Ectodermal cell (in vitro differentiated cells): ENCODE data around the gene SLC4A5.

ENCODE experiments used
- H3K27ac ChIP-seq: 2 replicates; pipeline ENCODE4 v1.7.0; 2013; ENCODE audit warnings: mild to moderate bottlenecking, low read depth, low read length; ENCODE audit not compliant: insufficient read depth, poor library complexity, severe bottlenecking
- H3K27me3 ChIP-seq: 2 replicates; pipeline ENCODE4 v1.7.0; 2013; ENCODE audit warnings: mild to moderate bottlenecking, low read length; ENCODE audit not compliant: insufficient read depth, control insufficient read depth, poor library complexity, severe bottlenecking
- H3K36me3 ChIP-seq: one replicate; pipeline ENCODE4 v1.7.0; 2013; ENCODE audit warnings: low read length; ENCODE audit not compliant: control insufficient read depth, insufficient read depth
- H3K4me1 ChIP-seq: one replicate; pipeline ENCODE4 v1.7.0; 2013; ENCODE audit warnings: low read length; ENCODE audit not compliant: control insufficient read depth, insufficient read depth
- H3K4me3 ChIP-seq: 2 replicates; pipeline ENCODE4 v1.7.0; 2013; ENCODE audit warnings: low read depth, low read length, control low read depth; ENCODE audit not compliant: insufficient read depth
- H3K9me3 ChIP-seq: 2 replicates; pipeline ENCODE4 v1.7.0; 2013; ENCODE audit warnings: mild to moderate bottlenecking, low read length, moderate library complexity; ENCODE audit not compliant: control insufficient read depth
- WGBS, 2 experiments: methylation state at CpG; one replicate each; pipeline ENCODE4 v1.1.7; 2013; ENCODE audit warnings: missing lambda C conversion rate in 2 of 2; 5-methylcytosine and 5-hydroxymethylcytosine counted together

Gene SLC4A5

DNA sequence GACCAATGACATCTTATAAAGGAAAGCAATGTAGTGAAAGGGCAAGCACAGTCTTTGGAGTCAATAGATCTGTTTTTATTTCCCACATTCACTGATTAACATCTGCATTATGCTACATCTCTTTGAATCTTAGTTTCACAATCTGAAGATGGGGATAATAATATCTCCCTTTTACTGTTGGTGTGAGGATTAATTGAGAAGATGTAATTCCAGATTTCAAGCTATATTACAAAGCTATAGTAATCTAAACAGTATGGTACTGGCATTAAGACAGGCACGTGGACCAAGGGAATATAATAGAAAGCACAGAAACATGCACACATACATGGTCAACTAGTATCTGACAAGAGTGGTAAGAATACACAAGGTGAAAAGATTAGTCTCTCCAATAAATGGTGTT is 45.3 kb downstream of the SLC4A5 start:
- Histone ChIP-seq H3K36me3 (no peaks in the 10 kb centered on the region), H3K4me3 (no peak overlapping the region), H3K9me3 (no peaks in the 10 kb centered on the region), H3K27me3 (no peaks in the 10 kb centered on the region), H3K27ac (no peak overlapping the region), H3K4me1 (peaks cover 2% of the 10 kb centered on the region)
- 83% methylated on average over 1 of the region's 1 CpG; no CpG with 5 or more reads in 1 of the 2 experiments for WGBS, 2 experiments

DNA sequence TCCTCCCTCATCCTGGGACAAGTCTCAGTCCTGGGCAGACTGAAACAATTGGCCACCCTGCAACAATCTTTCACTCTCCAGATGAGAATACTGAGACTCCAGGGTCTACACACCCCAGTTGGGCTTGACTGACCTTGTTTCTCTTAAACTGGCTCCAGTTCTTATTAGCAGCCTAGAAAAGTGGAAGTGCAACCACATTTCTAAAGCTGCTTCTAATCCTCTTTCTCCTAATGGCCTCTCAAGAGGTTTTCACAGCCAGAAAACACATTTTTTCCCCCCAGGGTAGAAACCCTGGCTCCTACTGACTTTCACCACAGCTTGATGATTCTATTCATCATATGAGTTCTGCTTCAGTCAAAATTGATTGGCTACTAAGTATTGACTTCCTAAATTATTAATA is 45.8 kb downstream of the SLC4A5 start:
- H3K4me1 ChIP-seq: peaks cover 2% of the 10 kb centered on the region
- H3K36me3 ChIP-seq: no peaks in the 10 kb centered on the region
- H3K27me3 ChIP-seq: no peaks in the 10 kb centered on the region
- H3K9me3 ChIP-seq: no peaks in the 10 kb centered on the region
- H3K4me3 ChIP-seq: no peak overlapping the region
- H3K27ac ChIP-seq: no peak overlapping the region

DNA sequence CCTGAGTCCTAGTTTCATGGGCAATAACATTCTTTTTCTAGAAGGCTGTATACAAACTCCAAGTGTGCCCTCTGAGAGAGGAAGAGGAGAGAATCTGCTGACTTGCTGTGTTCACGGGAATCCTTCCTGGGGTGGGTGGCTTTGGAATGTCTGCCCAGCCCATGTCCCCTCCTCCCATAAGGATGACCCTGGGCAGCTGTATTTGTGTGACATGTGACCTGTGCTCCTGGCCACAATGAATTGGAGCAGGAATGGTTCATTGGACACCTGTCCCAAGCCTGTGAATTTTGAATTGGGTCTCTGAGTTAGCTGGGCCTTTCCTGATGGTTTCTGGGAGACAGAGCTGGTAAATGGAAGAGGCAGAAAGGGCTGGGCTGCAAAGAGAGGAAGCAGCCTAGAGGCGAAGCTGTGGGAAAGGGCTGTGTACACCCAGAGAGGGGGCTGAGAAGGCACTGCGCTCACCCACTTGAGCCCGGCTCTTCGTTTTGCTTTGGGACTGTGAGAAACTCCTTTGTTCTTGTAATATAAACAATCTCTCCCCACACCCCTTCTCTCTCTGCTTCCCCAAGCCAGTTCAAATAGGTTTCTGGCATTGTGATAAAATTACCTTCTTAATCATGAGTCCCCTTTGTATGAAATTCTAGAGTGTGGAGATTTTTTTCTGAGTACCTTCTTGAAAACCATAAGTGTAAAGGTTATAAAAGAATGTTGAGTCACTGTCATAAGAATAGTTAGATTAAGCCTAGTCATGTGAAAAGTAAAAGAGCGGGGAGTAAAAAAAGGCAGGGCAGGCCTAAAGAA is 49.8 kb downstream of the SLC4A5 start:
- Histone ChIP-seq H3K4me3 (no peak overlapping the region), H3K27ac (no peak overlapping the region), H3K27me3 (no peaks in the 10 kb centered on the region), H3K9me3 (no peaks in the 10 kb centered on the region), H3K36me3 (no peaks in the 10 kb centered on the region), H3K4me1 (peaks cover 2% of the 10 kb centered on the region)
- 84 to 89% methylated on average over 6 of the region's 6 CpGs for WGBS, 2 experiments

DNA sequence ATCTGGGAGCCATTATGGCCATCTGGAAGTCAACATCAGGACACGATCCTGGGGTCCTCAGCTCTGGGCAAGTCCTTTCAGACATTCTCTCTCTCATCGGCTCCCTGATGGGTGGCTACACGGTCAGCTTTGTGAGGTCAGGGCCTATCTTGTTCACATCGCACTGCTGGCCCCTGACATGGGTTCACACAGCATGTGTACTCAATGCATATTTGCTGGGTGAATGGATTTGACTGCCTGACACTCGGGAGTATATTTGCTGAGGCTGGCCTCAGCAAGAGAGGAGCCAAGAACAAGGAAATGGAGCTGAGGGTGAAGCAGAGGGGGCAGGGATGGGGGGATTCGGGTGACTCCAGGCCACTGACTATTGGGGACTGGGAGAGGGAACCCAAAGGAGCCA is 50.5 kb downstream of the SLC4A5 start:
- peaks cover 2% of the 10 kb centered on the region for H3K4me1 ChIP-seq
- no peaks in the 10 kb centered on the region for H3K27me3 ChIP-seq
- H3K9me3 ChIP-seq: no peaks in the 10 kb centered on the region
- no peak overlapping the region for H3K4me3 ChIP-seq
- WGBS, 2 experiments: 74 to 81% methylated on average over 6 of the region's 6 CpGs
- H3K36me3 ChIP-seq: no peaks in the 10 kb centered on the region
- no peak overlapping the region for H3K27ac ChIP-seq

DNA sequence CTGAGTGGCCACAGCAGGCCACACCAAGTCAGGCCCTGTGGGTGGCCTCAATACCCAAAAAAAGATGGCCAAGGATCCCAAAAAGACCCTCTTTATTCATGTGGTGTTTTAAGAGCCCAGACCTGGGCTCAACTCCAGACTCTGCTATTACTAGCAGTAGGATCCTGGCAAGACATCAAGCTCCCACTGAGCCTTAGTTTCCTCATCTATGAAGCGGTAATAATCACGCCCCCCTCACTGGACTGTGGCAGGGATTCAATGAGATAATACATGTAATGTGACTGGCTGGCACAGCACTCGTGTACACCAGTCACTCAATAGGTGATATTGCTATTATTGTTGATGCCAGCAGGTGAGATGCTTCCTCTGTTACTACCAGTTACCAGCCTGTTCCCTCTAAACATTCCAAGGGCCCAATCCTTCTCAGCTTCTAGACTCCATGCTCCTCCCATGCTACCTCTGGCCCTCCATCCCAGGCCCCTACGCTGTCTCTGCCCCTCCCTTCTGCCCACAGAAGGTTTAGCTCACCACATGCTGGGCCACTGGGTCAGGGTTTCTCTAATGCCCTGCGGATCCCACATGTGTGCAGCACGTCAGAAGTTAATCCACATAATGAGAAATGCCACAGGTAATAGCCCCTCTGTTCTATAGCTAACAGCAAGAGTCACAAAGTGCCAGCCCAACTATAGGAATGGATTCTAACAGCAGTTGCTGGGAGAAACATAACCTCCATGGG is 51.2 kb downstream of the SLC4A5 start:
- Histone ChIP-seq H3K4me1 (peaks cover 2% of the 10 kb centered on the region), H3K27ac (no peak overlapping the region), H3K36me3 (no peaks in the 10 kb centered on the region), H3K27me3 (no peaks in the 10 kb centered on the region), H3K4me3 (no peak overlapping the region), H3K9me3 (no peaks in the 10 kb centered on the region)
- WGBS, 2 experiments: 88 to 92% methylated on average over 6 of the region's 6 CpGs

DNA sequence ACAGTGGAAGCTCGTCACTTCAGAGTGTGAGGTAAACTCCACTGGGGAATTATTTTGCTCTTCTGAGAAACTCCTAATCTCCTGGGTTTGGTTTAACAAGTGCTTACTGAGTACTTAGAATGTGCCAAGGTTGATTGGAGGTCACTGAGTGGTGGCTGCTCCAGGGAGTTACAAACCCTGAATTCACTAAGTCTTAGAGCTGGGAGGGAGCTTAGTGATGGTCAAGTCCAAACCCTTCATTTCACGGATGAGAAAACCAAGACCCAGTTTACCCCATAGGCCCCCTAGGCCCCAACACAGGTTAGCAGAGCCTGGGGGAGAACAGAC is 52.0 kb downstream of the SLC4A5 start:
- 93 to 97% methylated on average over 2 of the region's 2 CpGs for WGBS, 2 experiments
- no peaks in the 10 kb centered on the region for H3K36me3 ChIP-seq
- H3K27me3 ChIP-seq: no peaks in the 10 kb centered on the region

DNA sequence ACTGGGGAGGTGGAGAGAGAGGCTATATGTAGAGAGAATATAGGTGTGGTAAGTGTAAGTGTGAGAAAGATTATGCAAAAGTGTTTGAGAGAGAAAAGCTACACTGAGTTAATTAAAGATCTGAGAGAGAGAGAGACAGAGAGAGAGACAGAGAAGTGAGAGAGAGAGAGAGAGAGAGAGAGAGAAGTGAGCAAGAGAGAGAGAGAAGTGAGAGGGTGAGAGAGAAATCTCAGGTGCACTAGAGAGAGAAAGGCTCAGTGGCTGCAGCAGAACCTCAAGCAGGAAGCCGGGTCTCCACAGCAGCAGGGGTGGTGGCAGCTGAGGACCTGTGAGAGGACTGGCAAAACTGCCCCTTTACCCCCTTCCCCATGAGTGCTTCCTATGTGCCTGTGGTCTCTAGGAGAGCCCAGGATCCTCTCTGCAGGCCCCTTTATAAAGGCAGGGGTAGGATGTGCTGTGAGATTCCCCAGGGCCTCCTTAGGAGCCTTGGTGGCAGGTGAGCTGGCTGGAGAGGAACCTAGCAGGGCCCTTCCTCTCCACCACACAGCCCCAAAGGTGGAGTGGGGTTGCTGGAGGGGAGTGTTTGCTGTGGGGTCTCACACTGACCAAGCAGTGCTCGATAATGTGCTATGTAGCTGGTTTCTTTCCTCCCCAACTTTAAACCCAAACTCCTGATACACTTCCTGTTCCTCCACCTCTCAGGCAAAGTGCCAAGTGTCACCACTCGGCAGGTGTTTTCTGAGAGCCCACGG is 52.6 kb downstream of the SLC4A5 start:
- H3K4me3 ChIP-seq: no peak overlapping the region
- H3K27me3 ChIP-seq: no peaks in the 10 kb centered on the region
- H3K4me1 ChIP-seq: peaks cover 2% of the 10 kb centered on the region
- no peaks in the 10 kb centered on the region for H3K9me3 ChIP-seq
- no peak overlapping the region for H3K27ac ChIP-seq
- H3K36me3 ChIP-seq: no peaks in the 10 kb centered on the region
- 89 to 94% methylated on average over 4 of the region's 4 CpGs for WGBS, 2 experiments

More for the DNA sequence above, 52.0 kb downstream of the SLC4A5 start:
- H3K4me3 ChIP-seq: no peak overlapping the region
- no peaks in the 10 kb centered on the region for H3K9me3 ChIP-seq
- no peak overlapping the region for H3K27ac ChIP-seq
- peaks cover 2% of the 10 kb centered on the region for H3K4me1 ChIP-seq

DNA sequence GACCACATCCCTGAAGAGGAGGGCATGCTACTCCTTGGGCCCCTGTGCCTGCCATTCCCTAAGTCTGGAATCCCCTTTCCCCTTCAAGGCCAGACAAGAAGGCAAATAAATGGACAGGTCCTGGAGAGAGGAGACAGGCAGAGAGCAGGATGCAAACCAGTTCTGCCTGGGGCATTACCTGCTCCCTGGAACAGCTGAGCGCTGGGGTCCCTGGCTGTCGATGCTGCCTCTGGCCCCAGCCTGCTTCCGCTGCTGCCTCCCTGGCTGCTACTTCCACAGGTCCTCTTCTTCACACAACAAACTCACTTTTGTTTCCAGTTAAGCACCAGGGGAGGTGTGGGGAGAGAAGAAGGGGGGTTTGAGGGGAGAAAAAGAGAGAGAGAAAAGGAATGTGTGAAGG is 53.1 kb downstream of the SLC4A5 start:
- Histone ChIP-seq H3K9me3 (no peaks in the 10 kb centered on the region), H3K4me3 (no peak overlapping the region), H3K27me3 (no peaks in the 10 kb centered on the region), H3K27ac (no peak overlapping the region), H3K36me3 (no peaks in the 10 kb centered on the region), H3K4me1 (peaks cover 2% of the 10 kb centered on the region)
- 78 to 83% methylated on average over 3 of the region's 3 CpGs for WGBS, 2 experiments

DNA sequence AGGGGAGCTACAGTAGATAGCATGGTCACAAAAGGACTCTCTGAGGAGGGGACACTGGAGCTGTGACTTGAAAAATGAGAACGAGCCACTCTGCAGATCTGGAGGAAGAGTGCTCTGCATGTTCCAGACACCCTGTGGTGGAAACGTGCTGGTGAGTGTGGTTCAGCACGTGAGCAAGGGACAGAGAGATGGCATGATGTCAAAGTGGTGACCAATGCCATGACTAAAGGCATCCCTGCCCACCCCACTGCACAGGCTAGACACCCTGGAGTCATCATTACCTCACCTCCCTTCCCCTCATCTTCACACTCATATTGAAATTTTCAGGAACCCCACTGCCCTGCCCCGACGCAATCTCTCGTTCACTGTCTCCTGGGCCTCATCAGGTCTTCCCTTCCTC is 56.5 kb downstream of the SLC4A5 start:
- 84 to 86% methylated on average over 6 of the region's 6 CpGs for WGBS, 2 experiments

More for the DNA sequence above, 56.5 kb downstream of the SLC4A5 start:
- H3K27ac ChIP-seq: no peak overlapping the region
- no peaks in the 10 kb centered on the region for H3K9me3 ChIP-seq
- no peaks in the 10 kb centered on the region for H3K27me3 ChIP-seq
- no peaks in the 10 kb centered on the region for H3K4me1 ChIP-seq
- no peaks in the 10 kb centered on the region for H3K36me3 ChIP-seq
- no peak overlapping the region for H3K4me3 ChIP-seq
